Activated CD4-positive, CD25-positive, alpha-beta regulatory T cell treated with anti-CD3 and anti-CD28 coated beads, Interleukin-2, amount 50 U/mL, for 24 hours (primary cell): Measurements from ENCODE around the gene MSI2.

Experiments used
- ATAC-seq, 2 donors: fragments of 150-1000 bp; cut with Tn5 transposase; one replicate each; pipeline ENCODE4 v1.10.0; 2021; ENCODE audit warnings: mild to moderate bottlenecking in 1 of 2, moderate library complexity in 1 of 2

The MSI2 gene

GRCh38 chr17:57629886-57630285 is 373.6 kb downstream of the MSI2 start:
- ATAC-seq: no peak

GRCh38 chr17:57630736-57631135 is 374.4 kb downstream of the MSI2 start:
- no peak for ATAC-seq

GRCh38 chr17:57631871-57632270 is 375.5 kb downstream of the MSI2 start:
- ATAC-seq: no peak

- ATAC-seq: no peak
Observed at GRCh38 chr17:57632294-57632693, 376.0 kb downstream of the MSI2 start.

GRCh38 chr17:57633236-57633635 is 376.9 kb downstream of the MSI2 start:
- ATAC-seq: no peak

GRCh38 chr17:57634713-57635465 is 378.6 kb downstream of the MSI2 start:
- no peak for ATAC-seq

- no peak for ATAC-seq
Observed at GRCh38 chr17:57636274-57636673, 380.0 kb downstream of the MSI2 start.

- no peak for ATAC-seq
Observed at GRCh38 chr17:57636985-57637665, 380.8 kb downstream of the MSI2 start.

- ATAC-seq: no peak
Observed at GRCh38 chr17:57637666-57638010, 381.3 kb downstream of the MSI2 start.

GRCh38 chr17:57638284-57638683 is 382.0 kb downstream of the MSI2 start:
- no peak for ATAC-seq

GRCh38 chr17:57639381-57639780 is 383.1 kb downstream of the MSI2 start:
- no peak for ATAC-seq

GRCh38 chr17:57640079-57640478 is 383.8 kb downstream of the MSI2 start:
- no peak for ATAC-seq

- ATAC-seq: no peak
Observed at GRCh38 chr17:57641761-57642160, 385.4 kb downstream of the MSI2 start.

GRCh38 chr17:57643062-57643461 is 386.7 kb downstream of the MSI2 start:
- ATAC-seq: no peak

- ATAC-seq: no peak
Observed at GRCh38 chr17:57644326-57644725, 388.0 kb downstream of the MSI2 start.

- ATAC-seq: peak; percentile 87 to 94
Observed at GRCh38 chr17:57645950-57646665, 389.8 kb downstream of the MSI2 start.

- ATAC-seq: no peak
Observed at GRCh38 chr17:57648720-57649119, 392.4 kb downstream of the MSI2 start.

- ATAC-seq: no peak
Observed at GRCh38 chr17:57649191-57649590, 392.9 kb downstream of the MSI2 start.

GRCh38 chr17:57649731-57650484 is 393.6 kb downstream of the MSI2 start:
- no peak for ATAC-seq

- no peak for ATAC-seq
Observed at GRCh38 chr17:57650548-57650947, 394.2 kb downstream of the MSI2 start.

GRCh38 chr17:57651451-57651850 is 395.1 kb downstream of the MSI2 start:
- no peak for ATAC-seq

GRCh38 chr17:57651996-57652395 is 395.7 kb downstream of the MSI2 start:
- ATAC-seq: no peak

- ATAC-seq: no peak
Observed at GRCh38 chr17:57652811-57653210, 396.5 kb downstream of the MSI2 start.
